Natural killer cell (primary cell): ENCODE data around the gene APOBEC3H. TPM values are rescaled to one million over a fixed set of nuclear protein-coding genes. Genes with fewer than 3 reads are reported as not detected.

Experiments
- ATAC-seq, 3 donors: fragments of 150-1000 bp in 2 of 3; fragments of 200-7000 bp in 1 of 3; cut with Tn5 transposase; 1 replicate in 1 of 3; 2 replicates in 2 of 3; pipeline ENCODE4 v1.10.0; 2021; ENCODE audit warnings: mild to moderate bottlenecking in 2 of 3, moderate library complexity in 2 of 3
- DNase-seq, 2 donors: peaks; one replicate each; pipeline versions ENCODE4 v3.0.0 to v3.0.0-alpha.2; 2013 to 2021; ENCODE audit warnings: mixed read lengths in 1 of 2
- H3K27ac ChIP-seq: one replicate; pipeline ENCODE4 v1.5.1; 2013; ENCODE audit warnings: mild to moderate bottlenecking, low read length
- H3K27me3 ChIP-seq: one replicate; pipeline ENCODE4 v1.6.1; 2013; ENCODE audit warnings: low read length; ENCODE audit not compliant: control insufficient read depth, insufficient read depth
- H3K36me3 ChIP-seq: one replicate; pipeline ENCODE4 v1.6.1; 2013; ENCODE audit warnings: low read length; ENCODE audit not compliant: control insufficient read depth, insufficient read depth
- H3K4me1 ChIP-seq: one replicate; pipeline ENCODE4 v1.6.1; 2013; ENCODE audit warnings: low read length; ENCODE audit not compliant: control insufficient read depth, insufficient read depth
- H3K4me3 ChIP-seq: one replicate; pipeline ENCODE4 v1.5.1; 2013; ENCODE audit warnings: low read length
- H3K9me3 ChIP-seq: one replicate; pipeline ENCODE4 v1.6.1; 2013; ENCODE audit warnings: low read length; ENCODE audit not compliant: control insufficient read depth, insufficient read depth
- H3K27ac Mint-ChIP-seq, 2 donors: one replicate each; pipeline ENCODE4 v1.8.0; 2022; ENCODE audit warnings: mild to moderate bottlenecking in 2 of 2, mixed read lengths in 2 of 2, moderate library complexity in 1 of 2
- H3K27me3 Mint-ChIP-seq, 2 donors: one replicate each; pipeline ENCODE4 v1.8.0; 2022; ENCODE audit warnings: low read depth in 2 of 2, mixed read lengths in 2 of 2
- H3K36me3 Mint-ChIP-seq: one replicate; pipeline ENCODE4 v1.8.0; 2022; ENCODE audit warnings: mixed read lengths
- H3K4me1 Mint-ChIP-seq, 2 donors: one replicate each; pipeline ENCODE4 v1.8.0; 2022; ENCODE audit warnings: mixed read lengths in 2 of 2
- H3K4me3 Mint-ChIP-seq: one replicate; pipeline ENCODE4 v1.8.0; 2022; ENCODE audit warnings: mild to moderate bottlenecking, moderate library complexity, mixed read lengths
- H3K9me3 Mint-ChIP-seq, 2 donors: one replicate each; pipeline ENCODE4 v1.8.0; 2022; ENCODE audit warnings: mixed read lengths in 2 of 2
- WGBS: methylation state at CpG from one replicate; pipeline ENCODE4 v1.1.7; 2013; ENCODE audit warnings: missing lambda C conversion rate; ENCODE audit not compliant: insufficient coverage; 5-methylcytosine and 5-hydroxymethylcytosine counted together
- intact Hi-C: fragments of 100-400 bp; cut with micrococcal nuclease; formaldehyde crosslinking; loops from one replicate; pipeline ENCODE4 v1.14.2; 2022
- total RNA-seq, 4 donors: library from RNA; stranded (reverse); fragments of 120-200 nt in 1 of 4; gene quantifications; one replicate each; pipeline versions ENCODE4 v1.2.3 to v1.2.4, GENCODE V29; 2013 to 2022
- TF ChIP-seq, protein P1 (sequence below): fragments of 200-600 bp; IDR thresholded peaks from one replicate; pipeline ENCODE4 v1.8.0; 2022; ENCODE audit warnings: antibody characterized with exemption

APOBEC3H gene
- total RNA-seq, 3 donors from 2014 or later (not counting 1 experiment from before 2014, with no cell fraction given), result 14.1 to 17.0 (median 14.6) TPM

DNA sequence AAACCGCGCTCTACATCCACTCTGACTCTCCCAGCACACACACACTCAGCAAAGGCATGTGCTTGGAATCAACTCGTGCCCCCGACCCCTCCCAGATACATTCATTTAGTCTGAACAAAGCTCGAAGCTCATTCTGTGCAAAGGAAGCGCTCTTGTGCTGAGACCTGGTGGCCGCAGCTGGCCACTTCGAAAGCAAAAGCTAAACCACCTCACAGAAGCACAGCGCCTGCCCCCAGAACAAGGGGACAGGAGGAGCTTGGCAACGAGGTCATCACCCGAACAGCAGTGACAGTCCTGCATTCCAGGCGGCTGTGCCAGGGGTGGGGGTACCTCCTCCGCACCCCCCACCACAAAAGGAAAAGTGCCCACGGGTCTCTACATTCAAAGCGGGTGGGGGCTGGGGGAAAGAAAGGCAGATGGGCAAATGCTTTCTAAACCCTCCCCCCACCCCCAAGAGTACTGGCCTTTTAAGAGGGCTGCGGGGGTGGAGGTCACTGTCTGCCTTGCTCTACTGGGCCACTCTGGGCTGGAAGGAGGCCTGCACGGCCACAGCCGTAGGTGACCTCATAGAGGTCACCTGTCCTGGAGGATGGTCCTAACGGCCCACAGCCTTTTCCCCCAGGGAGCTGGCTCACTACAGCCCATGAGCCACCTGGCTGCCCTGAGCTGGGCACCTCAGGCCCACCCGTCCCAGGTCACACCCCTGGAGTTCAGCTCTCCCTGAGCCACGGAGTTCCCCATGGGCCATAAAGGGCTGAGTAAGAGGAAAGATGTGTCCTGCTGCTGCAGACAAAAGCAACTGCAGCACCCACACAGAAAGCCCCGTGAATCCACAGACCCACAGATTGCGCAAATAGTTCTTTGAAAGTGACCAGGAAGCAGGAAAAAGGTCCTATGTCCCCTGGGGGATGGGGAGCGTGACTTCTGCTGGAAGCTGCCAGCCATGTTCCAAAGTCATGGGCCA, 34.1 kb downstream of the APOBEC3H start:
- no peak overlapping the region for H3K4me3 Mint-ChIP-seq
- 77% methylated on average over 19 of the region's 24 CpGs for WGBS
- no peaks in the 10 kb centered on the region for H3K9me3 ChIP-seq
- H3K4me1 Mint-ChIP-seq, result peaks cover 0 to 13% of the 10 kb centered on the region in 2 donors
- TF ChIP-seq, protein P1, sequence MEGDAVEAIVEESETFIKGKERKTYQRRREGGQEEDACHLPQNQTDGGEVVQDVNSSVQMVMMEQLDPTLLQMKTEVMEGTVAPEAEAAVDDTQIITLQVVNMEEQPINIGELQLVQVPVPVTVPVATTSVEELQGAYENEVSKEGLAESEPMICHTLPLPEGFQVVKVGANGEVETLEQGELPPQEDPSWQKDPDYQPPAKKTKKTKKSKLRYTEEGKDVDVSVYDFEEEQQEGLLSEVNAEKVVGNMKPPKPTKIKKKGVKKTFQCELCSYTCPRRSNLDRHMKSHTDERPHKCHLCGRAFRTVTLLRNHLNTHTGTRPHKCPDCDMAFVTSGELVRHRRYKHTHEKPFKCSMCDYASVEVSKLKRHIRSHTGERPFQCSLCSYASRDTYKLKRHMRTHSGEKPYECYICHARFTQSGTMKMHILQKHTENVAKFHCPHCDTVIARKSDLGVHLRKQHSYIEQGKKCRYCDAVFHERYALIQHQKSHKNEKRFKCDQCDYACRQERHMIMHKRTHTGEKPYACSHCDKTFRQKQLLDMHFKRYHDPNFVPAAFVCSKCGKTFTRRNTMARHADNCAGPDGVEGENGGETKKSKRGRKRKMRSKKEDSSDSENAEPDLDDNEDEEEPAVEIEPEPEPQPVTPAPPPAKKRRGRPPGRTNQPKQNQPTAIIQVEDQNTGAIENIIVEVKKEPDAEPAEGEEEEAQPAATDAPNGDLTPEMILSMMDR, result no peak
- no peaks in the 10 kb centered on the region for H3K27me3 ChIP-seq
- ATAC-seq (peak in 1 of 3 donors; percentile 31), DNase-seq (no peak)
- H3K36me3 ChIP-seq, result peaks cover 15% of the 10 kb centered on the region
- H3K9me3 Mint-ChIP-seq, result no peaks in the 10 kb centered on the region
- no peak overlapping the region for H3K27ac Mint-ChIP-seq
- H3K27me3 Mint-ChIP-seq, result no peaks in the 10 kb centered on the region
- H3K36me3 Mint-ChIP-seq, result no peaks in the 10 kb centered on the region
- no peak overlapping the region for H3K27ac ChIP-seq
- peaks cover 8% of the 10 kb centered on the region for H3K4me1 ChIP-seq
- H3K4me3 ChIP-seq, result no peak overlapping the region
- intact Hi-C loops, result no loop called here

DNA sequence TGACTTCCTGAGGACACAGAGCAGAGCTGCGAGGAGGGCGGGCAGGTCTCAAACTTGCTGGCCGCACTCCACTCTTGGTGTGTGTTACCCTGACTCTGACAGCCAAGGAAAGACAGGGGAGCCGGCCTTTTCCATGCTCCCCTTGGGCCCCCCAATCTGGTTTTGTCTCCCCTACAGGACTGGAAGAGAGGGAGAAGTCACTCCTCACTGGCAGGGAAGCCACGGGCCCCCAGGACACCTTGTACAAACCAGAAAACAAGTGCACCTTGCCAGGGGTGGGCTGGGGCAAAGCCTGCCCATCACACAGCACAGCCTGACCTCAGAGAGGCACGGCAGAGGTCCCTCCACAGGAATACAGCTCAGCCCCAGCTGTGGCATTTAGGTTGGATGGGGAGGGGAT, 35.2 kb downstream of the APOBEC3H start:
- Histone ChIP-seq H3K36me3 (peaks cover 15% of the 10 kb centered on the region), H3K4me3 (no peak overlapping the region), H3K27me3 (no peaks in the 10 kb centered on the region), H3K4me1 (peaks cover 8% of the 10 kb centered on the region), H3K27ac (no peak overlapping the region), H3K9me3 (no peaks in the 10 kb centered on the region)
- Mint-ChIP-seq H3K4me1 (peaks cover 0 to 13% of the 10 kb centered on the region in 2 donors), H3K4me3 (no peak overlapping the region), H3K36me3 (no peaks in the 10 kb centered on the region), H3K27ac (no peak overlapping the region), H3K27me3 (no peaks in the 10 kb centered on the region), H3K9me3 (no peaks in the 10 kb centered on the region)
- DNase-seq (no peak), ATAC-seq (no peak)
- 88% methylated on average over 6 of the region's 6 CpGs for WGBS
- TF ChIP-seq, protein P1, result no peak
- intact Hi-C loops, result no loop called here

- DNase-seq (no peak), ATAC-seq (no peak)
- WGBS, result 92% methylated on average over 18 of the region's 22 CpGs
- H3K27me3 ChIP-seq, result no peaks in the 10 kb centered on the region
- no peak overlapping the region for H3K4me3 ChIP-seq
- H3K9me3 ChIP-seq, result no peaks in the 10 kb centered on the region
- H3K4me1 ChIP-seq, result peaks cover 8% of the 10 kb centered on the region
- H3K27ac ChIP-seq, result no peak overlapping the region
- TF ChIP-seq, protein P1, result no peak
- H3K4me3 Mint-ChIP-seq, result no peak overlapping the region
- H3K36me3 Mint-ChIP-seq, result no peaks in the 10 kb centered on the region
- H3K27me3 Mint-ChIP-seq, result no peaks in the 10 kb centered on the region
- no peaks in the 10 kb centered on the region for H3K9me3 Mint-ChIP-seq
- peaks cover 15% of the 10 kb centered on the region for H3K36me3 ChIP-seq
- intact Hi-C loops, result no loop called here
- no peak overlapping the region for H3K27ac Mint-ChIP-seq
- peaks cover 0 to 13% of the 10 kb centered on the region in 2 donors for H3K4me1 Mint-ChIP-seq
Measured at GRCh38 chr22:39132871-39133524, 36.0 kb downstream of the APOBEC3H start.
